PC-3 (cell line): ENCODE measurements around the gene INSL4. TPM values are rescaled to one million over a fixed set of nuclear protein-coding genes. Genes with fewer than 3 reads are reported as not detected.

Experiments used
- ATAC-seq: fragments of 200-7000 bp; cut with Tn5 transposase; 2 replicates; pipeline ENCODE4 v1.9.1; 2020; ENCODE audit warnings: mild to moderate bottlenecking, moderate library complexity
- BruUV-seq: library from RNA; stranded (reverse); fragments of 400-500 nt; replicated peaks from 2 replicates; lab custom pipeline; 2021; lab: Mats Ljungman, UMichigan
- CTCF ChIA-PET: fragments of 300-600 bp; sonication (Branson Sonifier 250); formaldehyde crosslinking; loops from one replicate; lab custom pipeline; 2022; ENCODE audit warnings: antibody characterized with exemption; lab: Charles Lee
- POLR2A ChIA-PET: fragments of 300-600 bp; sonication (Branson Sonifier 250); formaldehyde crosslinking; loops from one replicate; lab custom pipeline; 2022; ENCODE audit warnings: antibody characterized with exemption; ENCODE audit not compliant: unreplicated experiment; lab: Charles Lee
- DNase-seq: peaks from one replicate; pipeline ENCODE4 v3.0.0-alpha.2; 2015
- H2AFZ ChIP-seq: fragments of 300-600 bp; sonication (generic); 2 replicates; pipeline ENCODE4 v1.6.0; 2016; ENCODE audit warnings: antibody characterized with exemption, low read length
- H3F3A ChIP-seq: fragments of 300-600 bp; sonication (generic); one replicate; pipeline ENCODE4 v1.6.0; 2017; ENCODE audit warnings: antibody characterized with exemption, low read length, control low read depth, mild to moderate bottlenecking; ENCODE audit not compliant: unreplicated experiment
- H3K27ac ChIP-seq: fragments of 300-600 bp; sonication (generic); 2 replicates; pipeline ENCODE4 v1.5.1; 2016; ENCODE audit warnings: mild to moderate bottlenecking, low read length
- H3K27me3 ChIP-seq: fragments of 300-600 bp; sonication (generic); 2 replicates; pipeline ENCODE4 v1.6.1; 2016; ENCODE audit warnings: low read length, mixed read lengths
- H3K36me3 ChIP-seq: fragments of 300-600 bp; sonication (generic); 2 replicates; pipeline ENCODE4 v1.6.1; 2016; ENCODE audit warnings: low read depth, mixed run types, low read length, mixed read lengths
- H3K4me1 ChIP-seq: fragments of 300-600 bp; sonication (generic); 2 replicates; pipeline ENCODE4 v1.5.1; 2016; ENCODE audit warnings: low read length; ENCODE audit not compliant: insufficient read depth
- H3K4me2 ChIP-seq: fragments of 300-600 bp; sonication (generic); 2 replicates; pipeline ENCODE4 v1.6.0; 2016; ENCODE audit warnings: low read length
- H3K4me3 ChIP-seq: fragments of 300-600 bp; sonication (generic); 2 replicates; pipeline ENCODE4 v1.5.1; 2016; ENCODE audit warnings: mild to moderate bottlenecking, low read length, mixed read lengths
- H3K79me2 ChIP-seq: fragments of 300-600 bp; sonication (generic); 2 replicates; pipeline ENCODE4 v1.6.1; 2017; ENCODE audit warnings: low read length, mixed read lengths
- H3K9ac ChIP-seq: fragments of 300-600 bp; sonication (generic); 2 replicates; pipeline ENCODE4 v1.6.0; 2016; ENCODE audit warnings: mild to moderate bottlenecking, low read length
- H3K9me2 ChIP-seq: fragments of 300-600 bp; sonication (generic); replicated peaks from 2 replicates; pipeline ENCODE4 v1.6.1; 2016; ENCODE audit warnings: mixed run types, low read length, mixed read lengths
- H3K9me3 ChIP-seq: fragments of 300-600 bp; sonication (generic); 2 replicates; pipeline ENCODE4 v1.6.1; 2016; ENCODE audit warnings: low read length, mixed read lengths
- H4K20me1 ChIP-seq: fragments of 300-600 bp; sonication (generic); 2 replicates; pipeline ENCODE4 v1.6.1; 2016; ENCODE audit warnings: low read length, mixed read lengths
- CTCF ChIP-seq: fragments of 300-600 bp; sonication (generic); conservative IDR thresholded peaks from 2 replicates; pipeline ENCODE4 v1.5.1; 2017; ENCODE audit warnings: antibody characterized with exemption, low read depth, mild to moderate bottlenecking, low read length
- EZH2 ChIP-seq: fragments of 300-600 bp; sonication (generic); IDR thresholded peaks from one replicate; pipeline ENCODE4 v1.6.1; 2017; ENCODE audit warnings: antibody characterized with exemption, mild to moderate bottlenecking, low read length; ENCODE audit not compliant: unreplicated experiment
- EZH2phosphoT487 ChIP-seq: fragments of 300-600 bp; sonication (generic); IDR thresholded peaks from 2 replicates; pipeline ENCODE4 v1.6.1; 2018; ENCODE audit warnings: mild to moderate bottlenecking, antibody characterized with exemption, low read length, borderline replicate concordance
- intact Hi-C: fragments of 100-400 bp; cut with micrococcal nuclease; formaldehyde crosslinking; loops from 2 replicates; pipeline ENCODE4 v1.9.0; 2023
- total RNA-seq: library from RNA; depleted of rRNA; stranded (reverse); fragments of >200 nt; gene quantifications from 2 replicates; pipeline ENCODE4 v1.2.3, GENCODE V29; 2014

The INSL4 gene
- total RNA-seq, 1 experiment from 2014 or later = not detected

- BruUV-seq = no TSS peak
- no peaks in the 10 kb centered on the region for H3K27me3 ChIP-seq
- H3K9me2 ChIP-seq = no peaks in the 10 kb centered on the region
- ChIA-PET POLR2A (no interaction called here), CTCF (no interaction called here)
- ATAC-seq (no peak), DNase-seq (peak; percentile 19)
- no peak overlapping the region for H3K9ac ChIP-seq
- no peaks in the 10 kb centered on the region for H3K4me1 ChIP-seq
- H3K27ac ChIP-seq = no peak overlapping the region
- no peaks in the 10 kb centered on the region for H3K36me3 ChIP-seq
- H3K79me2 ChIP-seq = no peaks in the 10 kb centered on the region
- no peak overlapping the region for H2AFZ ChIP-seq
- no peaks in the 10 kb centered on the region for H3F3A ChIP-seq
- H3K4me2 ChIP-seq = no peak overlapping the region
- H3K4me3 ChIP-seq = no peak overlapping the region
- intact Hi-C loops = no loop called here
- no peaks in the 10 kb centered on the region for H4K20me1 ChIP-seq
- TF ChIP-seq EZH2phosphoT487 = no peak
- no peak for TF ChIP-seq CTCF
- TF ChIP-seq EZH2 = no peak
- H3K9me3 ChIP-seq = no peaks in the 10 kb centered on the region
Measured at GRCh38 chr9:5205071-5205470, 26.1 kb upstream of the INSL4 start.

GRCh38 chr9:5230554-5230953, 665 bp upstream of the INSL4 start:
- DNase-seq = peak; percentile 3
- CTCF ChIA-PET = no interaction called here
- no TSS peak for BruUV-seq
- H3F3A ChIP-seq = no peaks in the 10 kb centered on the region
- POLR2A ChIA-PET = no interaction called here
- no peaks in the 10 kb centered on the region for H3K27me3 ChIP-seq
- H3K9me3 ChIP-seq = no peaks in the 10 kb centered on the region
- H3K4me2 ChIP-seq = peak overlapping the region; percentile 27
- no peak for TF ChIP-seq CTCF
- TF ChIP-seq EZH2phosphoT487 = no peak
- TF ChIP-seq EZH2 = no peak
- no peak overlapping the region for H3K27ac ChIP-seq
- H3K79me2 ChIP-seq = no peaks in the 10 kb centered on the region
- H2AFZ ChIP-seq = no peak overlapping the region
- no peak for ATAC-seq
- H3K4me3 ChIP-seq = no peak overlapping the region
- no peaks in the 10 kb centered on the region for H3K9me2 ChIP-seq
- H3K36me3 ChIP-seq = no peaks in the 10 kb centered on the region
- intact Hi-C loops = no loop called here
- H3K4me1 ChIP-seq = peaks cover 10% of the 10 kb centered on the region; the same call in 1 of the 2 replicates
- no peaks in the 10 kb centered on the region for H4K20me1 ChIP-seq
- H3K9ac ChIP-seq = no peak overlapping the region

GRCh38 chr9:5263351-5264218, 32.4 kb downstream of the INSL4 start:
- ATAC-seq (peak; percentile 49), DNase-seq (peak; percentile 32)
- no peak for TF ChIP-seq EZH2
- TF ChIP-seq CTCF = no peak; the same call in 1 of the 2 replicates
- no peak for TF ChIP-seq EZH2phosphoT487
- Histone ChIP-seq H3K27me3 (no peaks in the 10 kb centered on the region), H4K20me1 (no peaks in the 10 kb centered on the region), H3K36me3 (no peaks in the 10 kb centered on the region), H3K4me3 (no peak overlapping the region), H3F3A (no peaks in the 10 kb centered on the region), H3K9me3 (no peaks in the 10 kb centered on the region), H3K4me1 (peaks cover 6% of the 10 kb centered on the region), H2AFZ (0 out of 2 replicates have a peak overlapping the region, but pooled peaks have one; percentile 57), H3K27ac (no peak overlapping the region), H3K79me2 (no peaks in the 10 kb centered on the region), H3K9ac (no peak overlapping the region), H3K9me2 (no peaks in the 10 kb centered on the region), H3K4me2 (no peak overlapping the region)
- ChIA-PET POLR2A (no interaction called here), CTCF (interaction anchor here (0.6 to 1.0 kb wide), 2 partner anchors 77 to 179 kb away, joined by 4 to 5 read pairs; no protein-coding TSS in a partner anchor)
- BruUV-seq = no TSS peak
- intact Hi-C loops = loop anchor here (2.0 to 10.0 kb wide), 3 partner anchors 57 to 161 kb away; partner anchors contain the start of gene INSL6
